22Rv1 (cell line): ENCODE results near the gene ANXA2R.
"Not testable (repeated sequence)": the region's sequence is repeated elsewhere in the genome, so short reads cannot be mapped to it uniquely, and the experiment has no call there.

Experiments used
- H3K27ac ChIP-seq: fragments of 450-650 bp; 2 replicates; pipeline ENCODE4 v1.5.1; 2017
- CTCF ChIP-seq: fragments of 450-650 bp; IDR thresholded peaks from 2 replicates; pipeline ENCODE4 v1.5.1; 2017; ENCODE audit warnings: mild to moderate bottlenecking
- ZFX ChIP-seq: fragments of 450-650 bp; IDR thresholded peaks from 2 replicates; pipeline ENCODE4 v1.6.1; 2017; ENCODE audit warnings: antibody characterized with exemption, borderline replicate concordance

The ANXA2R gene

DNA sequence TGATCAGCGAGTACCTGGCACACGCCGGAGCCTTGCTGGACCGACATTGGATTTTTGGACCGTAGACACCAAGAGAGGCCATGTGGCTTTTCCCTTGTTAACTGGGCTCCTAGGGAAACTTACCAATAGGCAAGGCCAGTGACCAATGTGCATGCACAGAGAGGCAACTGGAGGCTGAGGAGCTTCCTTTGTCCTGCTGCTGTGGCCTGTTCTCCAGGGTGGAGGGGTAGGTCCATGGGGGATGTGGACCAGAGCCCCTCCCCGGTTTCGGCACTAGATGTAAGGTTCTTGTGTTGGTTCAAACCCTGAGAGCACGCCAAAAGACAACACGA lies 34.8 kb upstream of the ANXA2R start:
- no peak overlapping the region for H3K27ac ChIP-seq
- TF ChIP-seq ZFX (no peak), CTCF (no peak)

- no peak overlapping the region for H3K27ac ChIP-seq
- TF ChIP-seq ZFX (no peak), CTCF (peak; percentile 81)
Measured at GRCh38 chr5:43073597-43074546, 33.8 kb upstream of the ANXA2R start.

DNA sequence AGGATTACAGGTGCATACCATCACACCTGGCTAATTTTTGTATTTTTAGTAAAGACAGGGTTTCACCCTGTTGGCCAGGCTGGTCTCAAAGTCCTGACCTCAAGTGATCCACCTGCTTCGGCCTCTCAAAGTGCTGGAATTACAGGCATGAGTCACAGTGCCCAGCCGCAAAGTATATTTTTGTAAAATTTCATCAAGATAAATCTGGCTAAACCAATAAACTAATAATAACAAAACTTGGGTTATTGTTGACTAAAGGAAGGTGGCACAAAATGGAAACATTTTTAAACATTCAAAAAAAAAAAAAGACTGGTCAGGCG lies 29.2 kb upstream of the ANXA2R start:
- not testable (repeated sequence) for H3K27ac ChIP-seq

- TF ChIP-seq ZFX = no peak
- no peak for TF ChIP-seq CTCF
- peak overlapping the region; percentile 96; the same call in 1 of the 2 replicates for H3K27ac ChIP-seq
Measured at GRCh38 chr5:43068037-43068436, 27.9 kb upstream of the ANXA2R start.

DNA sequence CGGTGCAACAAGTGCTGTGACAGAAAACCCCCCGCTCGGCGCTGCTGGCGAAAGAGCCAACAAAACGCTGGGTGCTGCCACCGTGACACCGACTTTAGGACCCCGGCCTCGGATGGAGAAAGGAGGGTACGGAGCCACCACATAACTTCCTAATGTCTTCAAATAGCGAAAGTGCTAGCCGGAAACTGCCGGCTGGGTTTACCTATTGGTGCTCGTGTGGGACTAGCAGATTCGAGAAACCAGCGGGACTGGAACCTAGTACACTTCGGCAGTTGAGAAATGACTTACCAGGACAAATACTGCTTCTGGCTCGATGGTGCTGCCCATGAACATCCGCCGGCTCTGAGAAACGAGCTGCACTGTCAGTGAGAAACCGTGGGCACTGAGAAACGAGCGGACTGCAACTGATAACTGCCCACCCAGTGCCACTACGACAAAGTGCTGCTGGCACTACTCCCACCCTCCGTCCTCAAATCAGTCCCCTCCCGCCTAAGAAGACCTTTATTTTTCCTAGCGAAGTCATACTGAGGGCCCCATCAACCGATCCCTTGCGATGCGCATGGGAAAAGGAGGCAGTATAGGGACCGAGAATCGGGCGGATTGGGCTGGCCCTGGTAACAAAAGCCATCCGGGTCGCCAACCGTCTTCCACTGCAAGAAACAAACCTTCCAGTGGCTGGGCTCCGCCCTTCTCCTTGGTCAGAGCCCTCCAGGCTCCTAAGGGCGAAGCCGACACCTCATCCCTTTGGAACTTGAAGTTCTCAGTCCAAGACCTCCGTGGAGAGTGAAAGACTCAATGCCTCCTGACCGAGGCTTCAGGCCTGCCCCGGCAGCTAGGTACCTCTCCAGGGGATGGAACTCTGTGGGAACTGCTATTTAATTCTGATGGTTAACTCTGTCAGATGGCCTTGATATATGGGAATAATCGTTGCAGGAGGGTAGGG lies 27.0 kb upstream of the ANXA2R start:
- TF ChIP-seq ZFX (no peak), CTCF (no peak)
- H3K27ac ChIP-seq = peak overlapping the region; percentile 96

DNA sequence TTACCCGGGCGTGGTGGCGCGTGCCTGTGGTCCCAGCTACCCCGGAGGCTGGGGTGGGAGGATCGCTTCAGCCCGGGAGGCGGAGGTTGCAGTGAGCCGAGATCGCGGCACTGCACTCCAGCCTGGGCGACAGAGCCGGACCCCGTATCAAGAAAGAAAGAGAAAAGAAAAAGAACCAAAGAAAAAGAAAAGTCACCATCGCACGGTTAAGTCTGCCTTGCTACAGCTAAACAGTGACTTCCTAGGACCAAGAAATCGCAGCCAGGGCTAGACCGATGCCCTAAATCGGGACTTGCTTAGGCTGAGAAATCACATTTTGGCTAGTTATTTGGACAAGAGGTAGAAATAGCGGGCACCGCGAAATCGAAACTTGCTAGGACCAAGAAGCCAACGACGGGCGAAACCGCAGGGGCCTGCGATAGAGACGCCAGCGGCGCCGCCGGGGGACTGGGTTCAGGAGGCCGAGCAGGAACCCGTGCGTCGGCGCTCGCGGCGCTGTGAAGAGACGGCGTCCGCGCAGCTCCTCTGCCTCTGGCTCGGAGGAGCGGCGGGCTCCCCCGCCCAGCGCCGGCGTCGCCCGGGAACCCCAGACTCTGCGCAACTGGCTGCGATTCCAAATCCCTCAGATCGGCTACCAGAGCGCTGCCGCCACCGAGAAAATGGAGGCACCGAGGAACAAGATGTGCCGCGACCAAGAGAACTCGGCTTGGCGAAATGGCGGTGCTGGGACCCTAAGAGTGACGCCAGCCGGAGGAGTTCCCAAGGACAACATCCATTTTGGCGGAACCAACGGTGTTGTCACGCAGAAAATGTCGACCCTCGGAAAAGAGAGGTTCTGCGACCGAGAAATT lies 26.1 kb upstream of the ANXA2R start:
- TF ChIP-seq ZFX (no peak), CTCF (no peak)

GRCh38 chr5:43065387-43065947 lies 25.3 kb upstream of the ANXA2R start:
- no peak for TF ChIP-seq ZFX
- no peak for TF ChIP-seq CTCF

More for the DNA sequence above, 26.1 kb upstream of the ANXA2R start:
- peak overlapping the region; percentile 96 for H3K27ac ChIP-seq

More at GRCh38 chr5:43065387-43065947, 25.3 kb upstream of the ANXA2R start:
- peak overlapping the region; percentile 96 for H3K27ac ChIP-seq
